Small intestine (tissue), 7 donors: Measurements from ENCODE around the gene NCKIPSD. TPM values are rescaled to one million over a fixed set of nuclear protein-coding genes. Genes with fewer than 3 reads are reported as not detected.

Experiments
- DNase-seq, 2 donors: peaks; one replicate each; pipeline versions ENCODE4 v3.0.0 to v3.0.0-alpha.2; 2013
- FAIRE-seq: peaks from 2 replicates; lab custom pipeline; 2012; peaks lifted over from hg19 to GRCh38; lab: Jason Lieb, UNC
- H3K27ac ChIP-seq, 3 donors: one replicate each; pipeline ENCODE4 v1.5.1; 2013; ENCODE audit warnings: low read length in 2 of 3, mild to moderate bottlenecking in 2 of 3, control low read depth in 1 of 3, inconsistent platforms in 1 of 3, low read depth in 1 of 3, moderate library complexity in 1 of 3
- H3K27me3 ChIP-seq, 3 donors: one replicate each; pipeline ENCODE4 v1.6.1; 2013; ENCODE audit warnings: low read length in 3 of 3, inconsistent platforms in 1 of 3; ENCODE audit not compliant: control insufficient read depth in 3 of 3, insufficient read depth in 3 of 3
- H3K36me3 ChIP-seq, 3 donors: one replicate each; pipeline ENCODE4 v1.6.1; 2013; ENCODE audit warnings: low read length in 3 of 3, inconsistent platforms in 1 of 3, low read depth in 1 of 3, mild to moderate bottlenecking in 1 of 3, moderate library complexity in 1 of 3; ENCODE audit not compliant: control insufficient read depth in 3 of 3, insufficient read depth in 2 of 3
- H3K4me1 ChIP-seq, 3 donors: one replicate each; pipeline ENCODE4 v1.6.1; 2013; ENCODE audit warnings: low read length in 2 of 3, inconsistent platforms in 1 of 3, low read depth in 1 of 3, mild to moderate bottlenecking in 1 of 3, moderate library complexity in 1 of 3; ENCODE audit not compliant: control insufficient read depth in 3 of 3, insufficient read depth in 2 of 3
- H3K4me3 ChIP-seq, 3 donors: one replicate each; pipeline ENCODE4 v1.5.1; 2013; ENCODE audit warnings: low read length in 3 of 3, control low read depth in 1 of 3, inconsistent platforms in 1 of 3, low read depth in 1 of 3, mild to moderate bottlenecking in 1 of 3, moderate library complexity in 1 of 3
- H3K9me3 ChIP-seq, 2 donors: one replicate each; pipeline ENCODE4 v1.6.1; 2013; ENCODE audit warnings: low read depth in 1 of 2, low read length in 1 of 2; ENCODE audit not compliant: control insufficient read depth in 2 of 2, insufficient read depth in 1 of 2
- WGBS, 3 donors: extraction: QIAGEN DNeasy Blood & Tissue Kit; methylation state at CpG; one replicate each; pipeline ENCODE4 v1.1.7; 2013; 5-methylcytosine and 5-hydroxymethylcytosine counted together
- polyA plus RNA-seq, 4 donors: library from polyadenylated mRNA; stranded (reverse) in 3 of 4; unstranded in 1 of 4; fragments of 200-250 nt in 3 of 4; fragments of 120-200 nt in 1 of 4; gene quantifications; one replicate each; pipeline versions ENCODE4 v1.2.1 to v1.2.3, GENCODE V29; 2013
- donor health status: healthy with polysubstance abuse.
- donor health status: control.
- donor health status: control.
- donor health status: Bipolar disorder and iron deficiency.
- donor health status: healthy.

Gene NCKIPSD
- polyA plus RNA-seq, 4 donors = 8.9 to 16.7 (median 14.5) TPM

GRCh38 chr3:48693826-48694225 is 8.1 kb upstream of the NCKIPSD start:
- peaks cover 0 to 7% (median 0%) of the 10 kb centered on the region in 3 donors for H3K4me1 ChIP-seq
- WGBS, 3 donors = 85 to 91% (median 86%) methylated on average over 8 of the region's 8 CpGs
- peak overlapping the region in 1 of 3 donors; percentile 26 for H3K27ac ChIP-seq
- H3K36me3 ChIP-seq = peaks cover 13 to 74% (median 19%) of the 10 kb centered on the region in 3 donors
- no peak overlapping the region for H3K4me3 ChIP-seq
- H3K27me3 ChIP-seq = no peaks in the 10 kb centered on the region
- H3K9me3 ChIP-seq = no peaks in the 10 kb centered on the region
- FAIRE-seq (no peak), DNase-seq (no peak)

- H3K27me3 ChIP-seq = no peaks in the 10 kb centered on the region
- peaks cover 13 to 79% (median 19%) of the 10 kb centered on the region in 3 donors for H3K36me3 ChIP-seq
- FAIRE-seq (no peak), DNase-seq (no peak)
- H3K27ac ChIP-seq = no peak overlapping the region
- H3K4me1 ChIP-seq = peaks cover 0 to 7% (median 0%) of the 10 kb centered on the region in 3 donors
- no peak overlapping the region for H3K4me3 ChIP-seq
- no peaks in the 10 kb centered on the region for H3K9me3 ChIP-seq
Measured at GRCh38 chr3:48692551-48692950, 6.8 kb upstream of the NCKIPSD start.

GRCh38 chr3:48690846-48691458 is 5.2 kb upstream of the NCKIPSD start:
- H3K27ac ChIP-seq = no peak overlapping the region
- DNase-seq (no peak), FAIRE-seq (no peak)
- H3K27me3 ChIP-seq = no peaks in the 10 kb centered on the region
- H3K4me1 ChIP-seq = peaks cover 0 to 11% (median 0%) of the 10 kb centered on the region in 3 donors
- 80 to 94% (median 86%) methylated on average over 2 of the region's 2 CpGs for WGBS, 3 donors
- peaks cover 13 to 82% (median 19%) of the 10 kb centered on the region in 3 donors for H3K36me3 ChIP-seq
- H3K9me3 ChIP-seq = no peaks in the 10 kb centered on the region
- no peak overlapping the region for H3K4me3 ChIP-seq

GRCh38 chr3:48689384-48689783 is 3.7 kb upstream of the NCKIPSD start:
- no peak overlapping the region for H3K4me3 ChIP-seq
- no peaks in the 10 kb centered on the region for H3K9me3 ChIP-seq
- DNase-seq = no peak
- peaks cover 11 to 71% (median 16%) of the 10 kb centered on the region in 3 donors for H3K36me3 ChIP-seq
- no peak overlapping the region for H3K27ac ChIP-seq
- H3K4me1 ChIP-seq = peaks cover 0 to 9% (median 0%) of the 10 kb centered on the region in 3 donors
- H3K27me3 ChIP-seq = no peaks in the 10 kb centered on the region
- WGBS, 3 donors = 73 to 82% (median 76%) methylated on average over 5 of the region's 5 CpGs
- FAIRE-seq = no peak

- Histone ChIP-seq H3K27me3 (no peaks in the 10 kb centered on the region), H3K27ac (no peak overlapping the region), H3K4me1 (peaks cover 0 to 15% (median 4%) of the 10 kb centered on the region in 3 donors), H3K36me3 (peaks cover 11 to 70% (median 11%) of the 10 kb centered on the region in 3 donors), H3K4me3 (no peak overlapping the region), H3K9me3 (no peaks in the 10 kb centered on the region)
- WGBS, 3 donors = 85 to 97% (median 90%) methylated on average over 3 of the region's 3 CpGs
- DNase-seq = no peak
- no peak for FAIRE-seq
Measured at GRCh38 chr3:48688737-48689075, 3.0 kb upstream of the NCKIPSD start.

- no peak for FAIRE-seq
- peaks cover 0 to 21% (median 4%) of the 10 kb centered on the region in 3 donors for H3K4me1 ChIP-seq
- no peak overlapping the region for H3K27ac ChIP-seq
- H3K4me3 ChIP-seq = no peak overlapping the region
- H3K9me3 ChIP-seq = no peaks in the 10 kb centered on the region
- no peak for DNase-seq
- 85 to 90% (median 85%) methylated on average over 18 of the region's 18 CpGs for WGBS, 3 donors
- no peaks in the 10 kb centered on the region for H3K27me3 ChIP-seq
- H3K36me3 ChIP-seq = peaks cover 7 to 66% (median 10%) of the 10 kb centered on the region in 3 donors
Measured at GRCh38 chr3:48688032-48688736, 2.5 kb upstream of the NCKIPSD start.

GRCh38 chr3:48687220-48687678 is 1.5 kb upstream of the NCKIPSD start:
- Histone ChIP-seq H3K27me3 (no peaks in the 10 kb centered on the region), H3K36me3 (peaks cover 1 to 68% (median 4%) of the 10 kb centered on the region in 3 donors), H3K4me1 (peaks cover 0 to 23% (median 4%) of the 10 kb centered on the region in 3 donors), H3K27ac (no peak overlapping the region), H3K9me3 (no peaks in the 10 kb centered on the region), H3K4me3 (no peak overlapping the region)
- DNase-seq (no peak), FAIRE-seq (no peak)
- WGBS, 3 donors = 38 to 55% (median 43%) methylated on average over 3 of the region's 3 CpGs

- no peaks in the 10 kb centered on the region for H3K9me3 ChIP-seq
- DNase-seq = no peak
- 53 to 62% (median 59%) methylated on average over 10 of the region's 10 CpGs for WGBS, 3 donors
- peak overlapping the region in 1 of 3 donors; percentile 36 for H3K27ac ChIP-seq
- H3K4me1 ChIP-seq = peaks cover 0 to 23% (median 4%) of the 10 kb centered on the region in 3 donors
- H3K36me3 ChIP-seq = peaks cover 0 to 68% (median 2%) of the 10 kb centered on the region in 3 donors
- FAIRE-seq = no peak
- no peak overlapping the region for H3K4me3 ChIP-seq
- no peaks in the 10 kb centered on the region for H3K27me3 ChIP-seq
Measured at GRCh38 chr3:48686538-48687219, 964 bp upstream of the NCKIPSD start.
